GM12878 (cell line): ENCODE measurements around the gene ABCG5. TPM values are rescaled to one million over a fixed set of nuclear protein-coding genes. Genes with fewer than 3 reads are reported as not detected.

Experiments used
- ATAC-seq: fragments of 200-7000 bp; cut with Tn5 transposase; 3 replicates; pipeline ENCODE4 v1.9.1; 2020; ENCODE audit warnings: mild to moderate bottlenecking, moderate library complexity
- BruUV-seq: library from RNA; stranded (reverse); fragments of 400-500 nt; replicated peaks from 2 replicates; lab custom pipeline; 2021; lab: Mats Ljungman, UMichigan
- CTCF ChIA-PET: fragments of 300-600 bp; sonication (Branson Sonifier 250); formaldehyde crosslinking; extraction: SDS; loops from one replicate; lab custom pipeline; 2021; ENCODE audit warnings: inconsistent platforms; lab: Yijun Ruan, JAX
- POLR2A ChIA-PET: fragments of 350-600 bp; formaldehyde crosslinking; extraction: SDS; loops from one replicate; lab custom pipeline; 2021; ENCODE audit warnings: inconsistent platforms; lab: Charles Lee
- RAD21 ChIA-PET: fragments of 300-600 bp; sonication (Branson Sonifier 250); formaldehyde crosslinking; loops from one replicate; lab custom pipeline; 2023; ENCODE audit warnings: antibody characterized with exemption; ENCODE audit not compliant: unreplicated experiment; lab: Charles Lee
- SMC1A ChIA-PET: fragments of 300-600 bp; sonication (Branson Sonifier 250); formaldehyde crosslinking; loops from one replicate; lab custom pipeline; 2023; ENCODE audit not compliant: unreplicated experiment, uncharacterized antibody; lab: Charles Lee
- DNase-seq: peaks from one replicate; pipeline ENCODE4 v3.0.0-alpha.2; 2011; ENCODE audit warnings: low read depth, low spot score
- FAIRE-seq: peaks from 3 replicates; lab custom pipeline; 2011; peaks lifted over from hg19 to GRCh38; lab: Jason Lieb, UNC
- H2AFZ ChIP-seq: 2 replicates; pipeline ENCODE4 v1.6.0; 2011; ENCODE audit warnings: low read depth, low read length, control low read depth; ENCODE audit not compliant: control insufficient read depth
- H3K27ac ChIP-seq: 2 replicates; pipeline ENCODE4 v1.5.1; 2011; ENCODE audit warnings: control low read depth; ENCODE audit not compliant: control insufficient read depth, insufficient read depth
- H3K27me3 ChIP-seq, 2 experiments: replicated peaks in 1 of 2; 2 replicates each; pipeline versions ENCODE4 v1.6.0 to v1.6.1; 2011; ENCODE audit warnings: low read length in 1 of 2; ENCODE audit not compliant: control insufficient read depth in 2 of 2, insufficient read depth in 2 of 2
- H3K36me3 ChIP-seq, 2 experiments: 2 replicates each; pipeline ENCODE4 v1.5.1; 2011; ENCODE audit warnings: low read length in 1 of 2; ENCODE audit not compliant: control insufficient read depth in 2 of 2, insufficient read depth in 2 of 2
- H3K4me1 ChIP-seq: 2 replicates; pipeline ENCODE4 v1.6.1; 2011; ENCODE audit warnings: mild to moderate bottlenecking, low read length, moderate library complexity, mixed read lengths; ENCODE audit not compliant: control insufficient read depth, insufficient read depth
- H3K4me2 ChIP-seq: 2 replicates; pipeline ENCODE4 v1.6.0; 2011; ENCODE audit warnings: control low read depth; ENCODE audit not compliant: control insufficient read depth, insufficient read depth
- H3K4me3 ChIP-seq: fragments of 200-600 bp; sonication (generic); 2 replicates; pipeline ENCODE4 v1.5.1; 2016
- H3K79me2 ChIP-seq: 2 replicates; pipeline ENCODE4 v1.6.0; 2011; ENCODE audit warnings: low read length; ENCODE audit not compliant: control insufficient read depth, insufficient read depth
- H3K9ac ChIP-seq: 2 replicates; pipeline ENCODE4 v1.8.0; 2011; ENCODE audit warnings: low read length, control low read depth, mixed read lengths; ENCODE audit not compliant: control insufficient read depth, insufficient read depth
- H3K9me3 ChIP-seq: replicated peaks from 3 replicates; pipeline ENCODE4 v1.5.1; 2011; ENCODE audit warnings: mild to moderate bottlenecking, low read length; ENCODE audit not compliant: control insufficient read depth, insufficient read depth
- H4K20me1 ChIP-seq: 2 replicates; pipeline ENCODE4 v1.6.0; 2011; ENCODE audit not compliant: control insufficient read depth, insufficient read depth
- CEBPB ChIP-seq, 2 experiments: fragments of 150-350 bp in 1 of 2; IDR thresholded peaks; 2 replicates each; pipeline ENCODE4 v1.6.1; 2012 to 2014; ENCODE audit warnings: low read depth in 2 of 2, low read length in 2 of 2, borderline replicate concordance in 1 of 2, inconsistent platforms in 1 of 2
- CHD1 ChIP-seq: IDR thresholded peaks from 2 replicates; pipeline ENCODE4 v1.6.1; 2012; ENCODE audit warnings: low read depth, low read length, improper control_type of control experiment
- CHD2 ChIP-seq: IDR thresholded peaks from 2 replicates; pipeline ENCODE4 v1.6.1; 2011; ENCODE audit warnings: low read depth, low read length, improper control_type of control experiment, borderline replicate concordance
- EED ChIP-seq: sonication (generic); IDR thresholded peaks from 2 replicates; pipeline ENCODE4 v1.6.1; 2016; ENCODE audit warnings: antibody characterized with exemption, low read depth
- IKZF2 ChIP-seq, 2 experiments: fragments of 450-650 bp; IDR thresholded peaks; 2 replicates each; pipeline ENCODE4 v1.6.1; 2017; ENCODE audit warnings: mild to moderate bottlenecking in 2 of 2, moderate library complexity in 2 of 2
- KDM1A ChIP-seq: fragments of 200-600 bp; sonication (generic); IDR thresholded peaks from 2 replicates; pipeline ENCODE4 v1.6.1; 2016; ENCODE audit warnings: borderline replicate concordance
- LARP7 ChIP-seq: fragments of 450-650 bp; IDR thresholded peaks from 2 replicates; pipeline ENCODE4 v1.6.1; 2017; ENCODE audit warnings: mild to moderate bottlenecking
- NR2C2 ChIP-seq: IDR thresholded peaks from 2 replicates; pipeline ENCODE4 v1.6.1; 2011; ENCODE audit warnings: borderline replicate concordance, low read depth; ENCODE audit not compliant: control insufficient read depth, insufficient read length
- NRF1 ChIP-seq: conservative IDR thresholded peaks from 2 replicates; pipeline ENCODE4 v1.6.1; 2011; ENCODE audit warnings: mild to moderate bottlenecking, low read depth, low read length, improper control_type of control experiment
- POLR2AphosphoS5 ChIP-seq: IDR thresholded peaks from 2 replicates; pipeline ENCODE4 v1.6.1; 2011; ENCODE audit warnings: mild to moderate bottlenecking, low read length, inconsistent platforms
- RAD21 ChIP-seq: IDR thresholded peaks from 2 replicates; pipeline ENCODE4 v1.6.1; 2011; ENCODE audit warnings: mild to moderate bottlenecking, low read depth, low read length, moderate library complexity; ENCODE audit not compliant: insufficient read depth
- SRF ChIP-seq, 2 experiments: IDR thresholded peaks; 2 replicates each; pipeline ENCODE4 v1.6.1; 2011; ENCODE audit warnings: low read depth in 2 of 2, low read length in 2 of 2, mild to moderate bottlenecking in 1 of 2, moderate library complexity in 1 of 2
- WRNIP1 ChIP-seq: IDR thresholded peaks from 2 replicates; pipeline ENCODE4 v1.6.1; 2011; ENCODE audit warnings: low read depth, low read length, improper control_type of control experiment, borderline replicate concordance
- WGBS: methylation state at CpG from one replicate; pipeline ENCODE4 v1.1.6; 2016; ENCODE audit warnings: low lambda C conversion rate; ENCODE audit not compliant: insufficient replicate concordance, insufficient coverage; ENCODE audit errors: missing lambda C conversion rate; 5-methylcytosine and 5-hydroxymethylcytosine counted together
- in situ Hi-C: fragments of 300-500 bp; cut with MboI; formaldehyde crosslinking; loops from 9 replicates; pipeline ENCODE4 v1.14.3; 2018; ENCODE audit warnings: mixed read lengths
- intact Hi-C: fragments of 100-400 bp; cut with micrococcal nuclease; formaldehyde crosslinking; loops from one replicate; pipeline ENCODE4 v1.14.2; 2022; ENCODE audit not compliant: unreplicated experiment
- polyA plus RNA-seq, 11 experiments: library from polyadenylated mRNA; depleted of rRNA in 4 of 11; unstranded in 6 of 11; stranded (reverse) in 5 of 11; fragments of >200 nt; fragmentation: Nextera tagmentation in 4 of 11; fragmentation: Illumina TruSeq in 1 of 11; extraction: Ambion mirVana in 4 of 11; extraction: Trizol in 1 of 11; gene quantifications; 1 replicate in 1 of 11; 2 replicates in 10 of 11; pipeline versions ENCODE4 v1.2.1 to v1.2.3, GENCODE V29; 2011 to 2016; ENCODE audit warnings: inconsistent platforms in 2 of 11, missing spikeins in 2 of 11, low read depth in 1 of 11
- total RNA-seq, 4 experiments: library from RNA; depleted of rRNA in 3 of 4; stranded (reverse); fragments of >200 nt in 3 of 4; fragmentation: Illumina TruSeq in 1 of 4; extraction: Trizol in 1 of 4; gene quantifications; 2 replicates each; pipeline versions ENCODE4 v1.2.1 to v1.2.3, GENCODE V29; 2013 to 2021
- TF ChIP-seq, protein P1 (sequence below), 3 experiments: IDR thresholded peaks in 2 of 3; conservative IDR thresholded peaks in 1 of 3; 2 replicates each; pipeline ENCODE4 v1.5.1; 2011; ENCODE audit warnings: low read depth in 3 of 3, low read length in 3 of 3, mild to moderate bottlenecking in 3 of 3, control low read depth in 2 of 3, moderate library complexity in 2 of 3, inconsistent platforms in 1 of 3, mixed read lengths in 1 of 3; ENCODE audit not compliant: control insufficient read depth in 2 of 3, insufficient read depth in 1 of 3; ENCODE audit errors: extremely low read depth in 1 of 3
- TF ChIP-seq, protein P2 (sequence below): IDR thresholded peaks from 2 replicates; pipeline ENCODE4 v1.6.1; 2011; ENCODE audit warnings: low read depth, low read length, improper control_type of control experiment, borderline replicate concordance
- TF ChIP-seq, protein P3 (sequence below): fragments of 450-650 bp; IDR thresholded peaks from 2 replicates; pipeline ENCODE4 v1.6.1; 2017; ENCODE audit warnings: mild to moderate bottlenecking, low read depth, inconsistent platforms; ENCODE audit not compliant: poor library complexity, severe bottlenecking
- TF ChIP-seq, protein P4 (sequence below): IDR thresholded peaks from 2 replicates; pipeline ENCODE4 v1.6.1; 2012; ENCODE audit warnings: low read depth, low read length, improper control_type of control experiment

Gene ABCG5
- total and polyA plus RNA-seq, 10 of the 15 experiments (the other 5 are each of a cell fraction or from before 2014, with no cell fraction given), result not detected

DNA sequence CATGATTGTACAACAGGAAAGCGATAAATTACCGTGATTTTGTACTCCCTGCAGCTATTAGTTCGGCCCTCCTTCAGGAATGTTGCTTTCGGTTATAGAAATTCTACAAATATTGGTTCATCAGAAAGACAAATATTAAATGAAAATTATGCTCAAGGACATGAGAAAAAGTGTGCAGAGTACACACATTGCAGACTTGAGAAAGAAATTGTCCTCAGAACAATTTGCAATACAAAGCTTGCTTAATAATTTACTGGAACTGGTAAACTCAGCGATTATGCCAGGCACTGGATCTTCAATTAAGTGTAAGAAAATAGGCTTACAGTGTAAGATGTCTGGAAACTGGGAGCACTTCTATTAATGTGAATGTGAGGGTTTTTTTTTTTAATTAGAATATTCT lies 46.0 kb upstream of the ABCG5 start:
- H3K27me3 ChIP-seq, result no peaks in the 10 kb centered on the region
- no peak overlapping the region for H3K27ac ChIP-seq
- ChIA-PET POLR2A (no interaction called here), SMC1A (no interaction called here), CTCF (interaction anchor here (1.2 kb wide), 1 partner anchor 9 kb away, joined by 3 read pairs; no protein-coding TSS in a partner anchor), RAD21 (no interaction called here)
- no peak overlapping the region for H3K4me3 ChIP-seq
- over 99% methylated on average over 5 of the region's 5 CpGs for WGBS
- in situ Hi-C loops (no loop called here), intact Hi-C loops (no loop called here)
- H3K9me3 ChIP-seq, result no peaks in the 10 kb centered on the region
- no peak overlapping the region for H3K9ac ChIP-seq
- peaks cover 9 to 26% of the 10 kb centered on the region in 2 experiments for H3K36me3 ChIP-seq
- no peak overlapping the region for H3K4me2 ChIP-seq
- H2AFZ ChIP-seq, result no peak overlapping the region
- BruUV-seq, result no TSS peak
- DNase-seq (no peak), FAIRE-seq (no peak), ATAC-seq (no peak)
- H3K4me1 ChIP-seq, result 0 out of 2 replicates have a peak, but pooled peaks cover 2% of the 10 kb centered on the region
- no peaks in the 10 kb centered on the region for H3K79me2 ChIP-seq
- TF ChIP-seq IKZF2 (IDR thresholded peaks at IDR 0.05), result no peak
- TF ChIP-seq POLR2AphosphoS5, result no peak
- no peak for TF ChIP-seq KDM1A
- TF ChIP-seq, protein P1, sequence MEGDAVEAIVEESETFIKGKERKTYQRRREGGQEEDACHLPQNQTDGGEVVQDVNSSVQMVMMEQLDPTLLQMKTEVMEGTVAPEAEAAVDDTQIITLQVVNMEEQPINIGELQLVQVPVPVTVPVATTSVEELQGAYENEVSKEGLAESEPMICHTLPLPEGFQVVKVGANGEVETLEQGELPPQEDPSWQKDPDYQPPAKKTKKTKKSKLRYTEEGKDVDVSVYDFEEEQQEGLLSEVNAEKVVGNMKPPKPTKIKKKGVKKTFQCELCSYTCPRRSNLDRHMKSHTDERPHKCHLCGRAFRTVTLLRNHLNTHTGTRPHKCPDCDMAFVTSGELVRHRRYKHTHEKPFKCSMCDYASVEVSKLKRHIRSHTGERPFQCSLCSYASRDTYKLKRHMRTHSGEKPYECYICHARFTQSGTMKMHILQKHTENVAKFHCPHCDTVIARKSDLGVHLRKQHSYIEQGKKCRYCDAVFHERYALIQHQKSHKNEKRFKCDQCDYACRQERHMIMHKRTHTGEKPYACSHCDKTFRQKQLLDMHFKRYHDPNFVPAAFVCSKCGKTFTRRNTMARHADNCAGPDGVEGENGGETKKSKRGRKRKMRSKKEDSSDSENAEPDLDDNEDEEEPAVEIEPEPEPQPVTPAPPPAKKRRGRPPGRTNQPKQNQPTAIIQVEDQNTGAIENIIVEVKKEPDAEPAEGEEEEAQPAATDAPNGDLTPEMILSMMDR (IDR thresholded peaks at IDR 0.05 in 2 of 3, conservative IDR thresholded peaks at IDR 0.05 in 1 of 3; ENCODE audit: control insufficient read depth in 2 of 3, extremely low read depth in 1 of 3, insufficient read depth in 1 of 3, low read depth in 3 of 3, low read length in 3 of 3), result no peak
- TF ChIP-seq LARP7, result no peak
- TF ChIP-seq CHD1, result no peak
- no peak for TF ChIP-seq RAD21
- TF ChIP-seq, protein P2, sequence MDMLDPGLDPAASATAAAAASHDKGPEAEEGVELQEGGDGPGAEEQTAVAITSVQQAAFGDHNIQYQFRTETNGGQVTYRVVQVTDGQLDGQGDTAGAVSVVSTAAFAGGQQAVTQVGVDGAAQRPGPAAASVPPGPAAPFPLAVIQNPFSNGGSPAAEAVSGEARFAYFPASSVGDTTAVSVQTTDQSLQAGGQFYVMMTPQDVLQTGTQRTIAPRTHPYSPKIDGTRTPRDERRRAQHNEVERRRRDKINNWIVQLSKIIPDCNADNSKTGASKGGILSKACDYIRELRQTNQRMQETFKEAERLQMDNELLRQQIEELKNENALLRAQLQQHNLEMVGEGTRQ, result no peak
- TF ChIP-seq WRNIP1, result no peak
- TF ChIP-seq, protein P3, sequence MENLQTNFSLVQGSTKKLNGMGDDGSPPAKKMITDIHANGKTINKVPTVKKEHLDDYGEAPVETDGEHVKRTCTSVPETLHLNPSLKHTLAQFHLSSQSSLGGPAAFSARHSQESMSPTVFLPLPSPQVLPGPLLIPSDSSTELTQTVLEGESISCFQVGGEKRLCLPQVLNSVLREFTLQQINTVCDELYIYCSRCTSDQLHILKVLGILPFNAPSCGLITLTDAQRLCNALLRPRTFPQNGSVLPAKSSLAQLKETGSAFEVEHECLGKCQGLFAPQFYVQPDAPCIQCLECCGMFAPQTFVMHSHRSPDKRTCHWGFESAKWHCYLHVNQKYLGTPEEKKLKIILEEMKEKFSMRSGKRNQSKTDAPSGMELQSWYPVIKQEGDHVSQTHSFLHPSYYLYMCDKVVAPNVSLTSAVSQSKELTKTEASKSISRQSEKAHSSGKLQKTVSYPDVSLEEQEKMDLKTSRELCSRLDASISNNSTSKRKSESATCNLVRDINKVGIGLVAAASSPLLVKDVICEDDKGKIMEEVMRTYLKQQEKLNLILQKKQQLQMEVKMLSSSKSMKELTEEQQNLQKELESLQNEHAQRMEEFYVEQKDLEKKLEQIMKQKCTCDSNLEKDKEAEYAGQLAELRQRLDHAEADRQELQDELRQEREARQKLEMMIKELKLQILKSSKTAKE, result no peak
- TF ChIP-seq NRF1, result no peak
- TF ChIP-seq CHD2, result no peak
- TF ChIP-seq, protein P4, sequence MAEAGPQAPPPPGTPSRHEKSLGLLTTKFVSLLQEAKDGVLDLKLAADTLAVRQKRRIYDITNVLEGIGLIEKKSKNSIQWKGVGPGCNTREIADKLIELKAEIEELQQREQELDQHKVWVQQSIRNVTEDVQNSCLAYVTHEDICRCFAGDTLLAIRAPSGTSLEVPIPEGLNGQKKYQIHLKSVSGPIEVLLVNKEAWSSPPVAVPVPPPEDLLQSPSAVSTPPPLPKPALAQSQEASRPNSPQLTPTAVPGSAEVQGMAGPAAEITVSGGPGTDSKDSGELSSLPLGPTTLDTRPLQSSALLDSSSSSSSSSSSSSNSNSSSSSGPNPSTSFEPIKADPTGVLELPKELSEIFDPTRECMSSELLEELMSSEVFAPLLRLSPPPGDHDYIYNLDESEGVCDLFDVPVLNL, result no peak
- no peak for TF ChIP-seq SRF (IDR thresholded peaks at IDR 0.05; ENCODE audit: low read depth in 2 of 2, low read length in 2 of 2)
- TF ChIP-seq NR2C2, result no peak
- no peak for TF ChIP-seq CEBPB (IDR thresholded peaks at IDR 0.05; ENCODE audit: borderline replicate concordance in 1 of 2, low read depth in 2 of 2, low read length in 2 of 2)
- TF ChIP-seq EED, result no peak
- no peaks in the 10 kb centered on the region for H4K20me1 ChIP-seq
